Measurements from ENCODE around the gene HSPA12A.
"Not testable (repeated sequence)": the region's sequence is repeated elsewhere in the genome, so short reads cannot be mapped to it uniquely, and the experiment has no call there.

HSPA12A gene

GRCh38 chr10:116715839-116716377, 26.5 kb downstream of the HSPA12A start:
- no peak for DNase-seq

- DNase-seq, result no peak
Measured at GRCh38 chr10:116715341-116715740, 27.0 kb downstream of the HSPA12A start.

- DNase-seq, result no peak
Measured at GRCh38 chr10:116713846-116714245, 28.5 kb downstream of the HSPA12A start.

GRCh38 chr10:116712989-116713543, 29.3 kb downstream of the HSPA12A start:
- DNase-seq, result no peak

GRCh38 chr10:116712519-116712918, 29.8 kb downstream of the HSPA12A start:
- DNase-seq, result no peak

- not testable (repeated sequence) for DNase-seq
Measured at GRCh38 chr10:116711803-116712202, 30.6 kb downstream of the HSPA12A start.

- no peak for DNase-seq
Measured at GRCh38 chr10:116710076-116710475, 32.3 kb downstream of the HSPA12A start.

GRCh38 chr10:116708877-116709276, 33.5 kb downstream of the HSPA12A start:
- DNase-seq, result no peak

- DNase-seq, result no peak
Measured at GRCh38 chr10:116708391-116708821, 34.0 kb downstream of the HSPA12A start.

GRCh38 chr10:116707981-116708380, 34.4 kb downstream of the HSPA12A start:
- DNase-seq, result no peak

GRCh38 chr10:116706281-116706680, 36.1 kb downstream of the HSPA12A start:
- no peak for DNase-seq

- DNase-seq, result no peak
Measured at GRCh38 chr10:116705498-116705897, 36.9 kb downstream of the HSPA12A start.

- DNase-seq, result no peak
Measured at GRCh38 chr10:116704926-116705325, 37.4 kb downstream of the HSPA12A start.

- DNase-seq, result no peak
Measured at GRCh38 chr10:116702165-116702564, 40.2 kb downstream of the HSPA12A start.

GRCh38 chr10:116699471-116700150, 42.8 kb downstream of the HSPA12A start:
- DNase-seq, result no peak

GRCh38 chr10:116699049-116699448, 43.3 kb downstream of the HSPA12A start:
- DNase-seq, result no peak

- no peak for DNase-seq
Measured at GRCh38 chr10:116698364-116698763, 44.0 kb downstream of the HSPA12A start.

- no peak for DNase-seq
Measured at GRCh38 chr10:116697816-116698215, 44.5 kb downstream of the HSPA12A start.

GRCh38 chr10:116696919-116697318, 45.4 kb downstream of the HSPA12A start:
- DNase-seq, result no peak

GRCh38 chr10:116694927-116695268, 47.5 kb downstream of the HSPA12A start:
- no peak for DNase-seq

- DNase-seq, result no peak
Measured at GRCh38 chr10:116694243-116694926, 48.0 kb downstream of the HSPA12A start.

- no peak for DNase-seq
Measured at GRCh38 chr10:116692225-116692624, 50.1 kb downstream of the HSPA12A start.

- DNase-seq, result no peak
Measured at GRCh38 chr10:116691635-116692034, 50.7 kb downstream of the HSPA12A start.

Measured in stimulated activated CD4-positive, alpha-beta T cell treated with anti-CD3 and anti-CD28 coated beads, Interleukin-1b, Interleukin-23, amount 100 ng/mL, for 48 hours (primary cell).